B cell (primary cell): ENCODE data around the gene AMOTL1. TPM values are rescaled to one million over a fixed set of nuclear protein-coding genes. Genes with fewer than 3 reads are reported as not detected.

Experiments
- ATAC-seq: fragments of 200-7000 bp; cut with Tn5 transposase; one replicate; pipeline ENCODE4 v1.10.0; 2021; ENCODE audit warnings: low read depth, mild to moderate bottlenecking, moderate number of reproducible peaks, moderate library complexity
- CTCF ChIA-PET: fragments of 350-600 bp; sonication (Branson Sonifier 250); formaldehyde crosslinking; loops from one replicate; lab custom pipeline; 2021; ENCODE audit warnings: antibody characterized with exemption, inconsistent platforms; lab: Charles Lee
- POLR2A ChIA-PET: fragments of 350-600 bp; sonication (Branson Sonifier 250); formaldehyde crosslinking; loops from one replicate; lab custom pipeline; 2021; ENCODE audit warnings: antibody characterized with exemption; lab: Charles Lee
- DNase-seq: peaks from one replicate; pipeline ENCODE4 v3.0.0; 2013
- H2AFZ ChIP-seq: 2 replicates; pipeline ENCODE4 v1.6.1; 2012; ENCODE audit warnings: mild to moderate bottlenecking, low read depth, low read length; ENCODE audit not compliant: insufficient read depth, poor library complexity, severe bottlenecking
- H3K27ac ChIP-seq, 2 donors: 1 replicate in 1 of 2; 2 replicates in 1 of 2; pipeline ENCODE4 v1.5.1; 2012 to 2013; ENCODE audit warnings: low read length in 2 of 2, mild to moderate bottlenecking in 2 of 2, moderate library complexity in 1 of 2
- H3K27me3 ChIP-seq, 4 experiments: fragments of 200-600 bp in 1 of 4; sonication (generic) in 1 of 4; replicated peaks in 1 of 4; 1 replicate in 2 of 4; 2 replicates in 2 of 4; pipeline versions ENCODE4 v1.6.1 to v1.7.0; 2013 to 2016; ENCODE audit warnings: low read length in 3 of 4, mild to moderate bottlenecking in 2 of 4, mixed read lengths in 1 of 4, moderate library complexity in 1 of 4; ENCODE audit not compliant: insufficient read depth in 4 of 4, control insufficient read depth in 3 of 4; ENCODE audit errors: control extremely low read depth in 1 of 4
- H3K36me3 ChIP-seq, 2 experiments: replicated peaks in 1 of 2; 1 replicate in 1 of 2; 2 replicates in 1 of 2; pipeline versions ENCODE4 v1.6.1 to v1.7.1; 2013; ENCODE audit warnings: low read length in 1 of 2; ENCODE audit not compliant: insufficient read depth in 2 of 2, control insufficient read depth in 1 of 2; ENCODE audit errors: control extremely low read depth in 1 of 2, extremely low read depth in 1 of 2
- H3K4me1 ChIP-seq, 2 donors: fragments of 200-600 bp in 1 of 2; sonication (generic) in 1 of 2; 1 replicate in 1 of 2; 2 replicates in 1 of 2; pipeline versions ENCODE4 v1.5.1 to v1.6.1; 2013 to 2017; ENCODE audit warnings: low read length in 2 of 2; ENCODE audit not compliant: control insufficient read depth in 2 of 2, insufficient read depth in 2 of 2
- H3K4me2 ChIP-seq: replicated peaks from 2 replicates; pipeline ENCODE3; 2012; ENCODE audit warnings: mild to moderate bottlenecking, low read depth, low read length; ENCODE audit not compliant: poor library complexity, severe bottlenecking
- H3K4me3 ChIP-seq, 5 experiments: fragments of 200-600 bp in 1 of 5; sonication (generic) in 1 of 5; 1 replicate in 3 of 5; 2 replicates in 2 of 5; pipeline versions ENCODE4 v1.5.1 to v1.7.0; 2011 to 2016; ENCODE audit warnings: low read length in 4 of 5, mild to moderate bottlenecking in 4 of 5, low read depth in 2 of 5, control low read depth in 1 of 5, moderate library complexity in 1 of 5; ENCODE audit not compliant: insufficient read depth in 1 of 5; ENCODE audit errors: control extremely low read depth in 1 of 5, extremely low read depth in 1 of 5
- H3K79me2 ChIP-seq: fragments of 200-600 bp; sonication (generic); one replicate; pipeline ENCODE4 v1.6.0; 2016; ENCODE audit warnings: low read length; ENCODE audit not compliant: control insufficient read depth, insufficient read depth
- H3K9ac ChIP-seq: fragments of 200-600 bp; sonication (generic); 2 replicates; pipeline ENCODE4 v1.6.1; 2017; ENCODE audit warnings: mild to moderate bottlenecking, low read length, moderate library complexity
- H3K9me3 ChIP-seq, 3 donors: one replicate each; pipeline versions ENCODE4 v1.6.1 to v1.7.1; 2013; ENCODE audit warnings: low read length in 2 of 3; ENCODE audit not compliant: control insufficient read depth in 2 of 3, insufficient read depth in 1 of 3; ENCODE audit errors: control extremely low read depth in 1 of 3
- H4K20me1 ChIP-seq: 2 replicates; pipeline ENCODE4 v1.6.0; 2012; ENCODE audit warnings: mild to moderate bottlenecking, low read length; ENCODE audit not compliant: insufficient read depth, control insufficient read depth, poor library complexity, severe bottlenecking
- H3K27ac Mint-ChIP-seq: one replicate; pipeline ENCODE4 v1.8.0; 2021; ENCODE audit warnings: mixed read lengths
- H3K27me3 Mint-ChIP-seq: one replicate; pipeline ENCODE4 v1.8.0; 2021; ENCODE audit warnings: mixed read lengths
- H3K4me1 Mint-ChIP-seq: one replicate; pipeline ENCODE4 v1.8.0; 2021; ENCODE audit warnings: mixed read lengths
- H3K4me3 Mint-ChIP-seq: one replicate; pipeline ENCODE4 v1.8.0; 2021; ENCODE audit warnings: mixed read lengths
- H3K9me3 Mint-ChIP-seq: one replicate; pipeline ENCODE4 v1.8.0; 2022; ENCODE audit warnings: mixed read lengths; ENCODE audit not compliant: insufficient read depth
- EZH2 ChIP-seq: IDR thresholded peaks from 2 replicates; pipeline ENCODE4 v1.6.1; 2012; ENCODE audit warnings: borderline replicate concordance, low read depth, mild to moderate bottlenecking, moderate library complexity, low read length; ENCODE audit not compliant: insufficient read depth, poor library complexity, severe bottlenecking
- WGBS: methylation state at CpG from one replicate; pipeline ENCODE4 v1.1.5; 2013; ENCODE audit warnings: missing lambda C conversion rate; ENCODE audit not compliant: insufficient coverage; 5-methylcytosine and 5-hydroxymethylcytosine counted together
- intact Hi-C: fragments of 100-400 bp; cut with micrococcal nuclease; formaldehyde crosslinking; loops from one replicate; pipeline ENCODE4 v1.10.0; 2022
- polyA plus RNA-seq: library from polyadenylated mRNA; depleted of rRNA; stranded (reverse); fragments of >200 nt; gene quantifications from 2 replicates; pipeline ENCODE4 v1.2.3, GENCODE V29; 2012
- total RNA-seq, 2 donors: library from RNA; stranded (reverse); fragments of 120-200 nt in 1 of 2; gene quantifications; 1 replicate in 1 of 2; 2 replicates in 1 of 2; pipeline versions ENCODE4 v1.2.3 to v1.2.4, GENCODE V29; 2013 to 2022
- TF ChIP-seq, protein P1 (sequence below): fragments of 200-600 bp; IDR thresholded peaks from one replicate; pipeline ENCODE4 v1.8.0; 2022; ENCODE audit warnings: antibody characterized with exemption, mild to moderate bottlenecking

AMOTL1 gene
- total and polyA plus RNA-seq, 2 donors (not counting 1 experiment from before 2014, with no cell fraction given), result 0.04 to 0.30 TPM

DNA sequence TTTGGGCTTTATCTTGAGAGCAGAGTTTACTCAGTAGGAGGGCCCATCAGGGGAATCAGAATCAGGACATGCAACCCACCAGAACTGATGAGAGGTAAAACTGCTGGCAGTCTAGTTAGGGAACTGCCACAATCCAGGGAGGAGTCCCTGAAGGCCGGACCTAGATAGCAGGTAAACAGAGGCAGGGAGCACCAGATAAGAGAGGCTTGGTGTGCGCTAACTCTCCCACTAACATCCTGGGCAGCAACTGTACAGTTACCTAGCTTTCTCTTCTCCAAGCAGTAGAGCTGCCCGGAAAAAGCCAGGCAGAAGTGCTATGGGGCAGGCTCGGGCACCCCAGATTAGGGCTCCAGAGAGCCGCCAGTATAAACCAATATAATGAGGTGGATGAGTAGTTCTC lies 865 bp upstream of the AMOTL1 start:
- Histone ChIP-seq H3K79me2 (no peaks in the 10 kb centered on the region), H3K36me3 (no peaks in the 10 kb centered on the region), H2AFZ (peak overlapping the region; percentile 61), H3K4me3 (no peak overlapping the region), H4K20me1 (no peaks in the 10 kb centered on the region), H3K27ac (no peak overlapping the region), H3K4me1 (peaks cover 10 to 17% of the 10 kb centered on the region in 2 donors), H3K4me2 (peak overlapping the region; percentile 73), H3K9me3 (no peaks in the 10 kb centered on the region), H3K27me3 (peaks cover 0 to 24% (median 13%) of the 10 kb centered on the region in 4 experiments), H3K9ac (no peak overlapping the region)
- DNase-seq (no peak), ATAC-seq (no peak)
- no peaks in the 10 kb centered on the region for H3K9me3 Mint-ChIP-seq
- POLR2A ChIA-PET, result no interaction called here
- peaks cover 29% of the 10 kb centered on the region for H3K27me3 Mint-ChIP-seq
- H3K27ac Mint-ChIP-seq, result no peak overlapping the region
- H3K4me1 Mint-ChIP-seq, result peaks cover 14% of the 10 kb centered on the region
- CTCF ChIA-PET, result no interaction called here
- 100% methylated on average over 1 of the region's 5 CpGs for WGBS
- TF ChIP-seq EZH2, result no peak
- TF ChIP-seq, protein P1, sequence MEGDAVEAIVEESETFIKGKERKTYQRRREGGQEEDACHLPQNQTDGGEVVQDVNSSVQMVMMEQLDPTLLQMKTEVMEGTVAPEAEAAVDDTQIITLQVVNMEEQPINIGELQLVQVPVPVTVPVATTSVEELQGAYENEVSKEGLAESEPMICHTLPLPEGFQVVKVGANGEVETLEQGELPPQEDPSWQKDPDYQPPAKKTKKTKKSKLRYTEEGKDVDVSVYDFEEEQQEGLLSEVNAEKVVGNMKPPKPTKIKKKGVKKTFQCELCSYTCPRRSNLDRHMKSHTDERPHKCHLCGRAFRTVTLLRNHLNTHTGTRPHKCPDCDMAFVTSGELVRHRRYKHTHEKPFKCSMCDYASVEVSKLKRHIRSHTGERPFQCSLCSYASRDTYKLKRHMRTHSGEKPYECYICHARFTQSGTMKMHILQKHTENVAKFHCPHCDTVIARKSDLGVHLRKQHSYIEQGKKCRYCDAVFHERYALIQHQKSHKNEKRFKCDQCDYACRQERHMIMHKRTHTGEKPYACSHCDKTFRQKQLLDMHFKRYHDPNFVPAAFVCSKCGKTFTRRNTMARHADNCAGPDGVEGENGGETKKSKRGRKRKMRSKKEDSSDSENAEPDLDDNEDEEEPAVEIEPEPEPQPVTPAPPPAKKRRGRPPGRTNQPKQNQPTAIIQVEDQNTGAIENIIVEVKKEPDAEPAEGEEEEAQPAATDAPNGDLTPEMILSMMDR, result no peak
- intact Hi-C loops, result no loop called here
- peak overlapping the region; percentile 81 for H3K4me3 Mint-ChIP-seq

DNA sequence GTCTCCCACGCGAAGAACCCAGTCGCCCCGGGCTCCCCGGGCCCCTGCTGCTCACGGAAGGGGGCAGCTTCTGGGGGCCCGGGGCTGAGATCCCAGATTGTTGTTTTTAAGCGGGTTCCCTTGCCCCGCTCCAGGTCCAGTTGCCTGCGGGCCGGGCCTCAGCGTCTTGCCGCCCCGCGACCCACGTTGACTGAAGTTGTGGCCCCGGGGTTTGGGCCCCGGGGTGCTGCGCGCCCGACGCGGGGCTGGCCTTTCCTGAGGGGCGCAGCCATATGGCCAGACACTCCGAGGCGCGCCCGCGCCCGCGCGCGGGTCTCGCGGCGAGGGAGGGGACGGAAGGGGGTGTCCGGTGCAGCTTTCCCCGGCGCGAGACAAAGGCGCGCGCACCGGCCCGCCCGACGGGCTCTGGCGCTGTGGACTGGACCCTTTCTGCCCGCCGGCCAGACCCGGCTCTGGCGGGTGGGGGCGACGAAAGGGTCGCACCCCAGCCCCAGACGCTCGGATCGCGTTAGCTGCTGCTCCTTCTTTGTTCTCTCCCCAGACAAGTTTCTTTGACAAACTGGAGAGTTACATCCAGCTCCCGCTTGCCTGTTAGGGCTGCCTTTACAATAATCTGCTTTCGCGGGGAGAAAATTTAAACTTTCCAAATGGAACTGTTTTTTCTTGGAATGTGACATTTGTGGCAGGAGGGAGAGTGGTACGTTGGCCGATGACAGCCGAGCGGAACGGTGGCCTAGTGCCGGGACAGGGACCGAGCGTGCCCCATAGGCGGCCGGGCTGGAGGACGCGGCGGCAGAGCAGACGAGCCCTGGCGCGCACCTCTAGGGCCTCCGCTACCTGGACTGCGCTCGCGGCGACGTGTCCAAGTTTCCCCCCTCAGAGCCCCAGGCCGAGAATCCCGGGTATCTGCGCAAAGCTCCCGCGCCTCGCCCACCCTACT lies 716 bp downstream of the AMOTL1 start:
- H3K4me3 Mint-ChIP-seq, result peak overlapping the region; percentile 81
- Histone ChIP-seq H3K4me3 (peak overlapping the region; percentile 42 to 78 (median 49)), H3K36me3 (no peaks in the 10 kb centered on the region), H2AFZ (peak overlapping the region; percentile 61), H3K79me2 (no peaks in the 10 kb centered on the region), H3K9me3 (no peaks in the 10 kb centered on the region), H3K4me2 (peak overlapping the region; percentile 73), H3K4me1 (peaks cover 10 to 17% of the 10 kb centered on the region in 2 donors), H3K27me3 (peaks cover 0 to 24% (median 11%) of the 10 kb centered on the region in 4 experiments), H3K27ac (no peak overlapping the region), H4K20me1 (no peaks in the 10 kb centered on the region), H3K9ac (peak overlapping the region; percentile 46)
- ChIA-PET CTCF (no interaction called here), POLR2A (no interaction called here)
- H3K4me1 Mint-ChIP-seq, result peaks cover 14% of the 10 kb centered on the region
- WGBS, result 2% methylated on average over 91 of the region's 91 CpGs
- ATAC-seq (no peak), DNase-seq (peak; percentile 27)
- TF ChIP-seq, protein P1, result no peak
- intact Hi-C loops, result no loop called here
- H3K27me3 Mint-ChIP-seq, result peaks cover 32% of the 10 kb centered on the region
- no peaks in the 10 kb centered on the region for H3K9me3 Mint-ChIP-seq
- no peak overlapping the region for H3K27ac Mint-ChIP-seq
